ENCODE measurements around the gene C1RL.

The C1RL gene

GRCh38 chr12:7108796-7109571, at the start of gene C1RL:
TSS of gene C1RL (minus strand) at chr12:7109214. CDS start at chr12:7109180, 34 bp downstream.
- peak; percentile 81 for DNase-seq

- DNase-seq, result no peak
Observed at GRCh38 chr12:7157391-7157790, 48.4 kb upstream of the C1RL start.

GRCh38 chr12:7156259-7157197, 47.5 kb upstream of the C1RL start:
- no peak for DNase-seq

GRCh38 chr12:7155471-7156034, 46.5 kb upstream of the C1RL start:
- no peak for DNase-seq

- no peak for DNase-seq
Observed at GRCh38 chr12:7154901-7155470, 46.0 kb upstream of the C1RL start.

GRCh38 chr12:7154042-7154441, 45.0 kb upstream of the C1RL start:
- DNase-seq, result no peak

GRCh38 chr12:7152818-7153217, 43.8 kb upstream of the C1RL start:
- no peak for DNase-seq

- DNase-seq, result no peak
Observed at GRCh38 chr12:7151532-7151931, 42.5 kb upstream of the C1RL start.

- no peak for DNase-seq
Observed at GRCh38 chr12:7150841-7151240, 41.8 kb upstream of the C1RL start.

- DNase-seq, result no peak
Observed at GRCh38 chr12:7150356-7150755, 41.3 kb upstream of the C1RL start.

- DNase-seq, result no peak
Observed at GRCh38 chr12:7146906-7147305, 37.9 kb upstream of the C1RL start.

GRCh38 chr12:7146228-7146627, 37.2 kb upstream of the C1RL start:
- DNase-seq, result no peak

- no peak for DNase-seq
Observed at GRCh38 chr12:7145671-7146070, 36.7 kb upstream of the C1RL start.

- no peak for DNase-seq
Observed at GRCh38 chr12:7144414-7145120, 35.6 kb upstream of the C1RL start.

- no peak for DNase-seq
Observed at GRCh38 chr12:7143564-7143963, 34.5 kb upstream of the C1RL start.

GRCh38 chr12:7142809-7143465, 33.9 kb upstream of the C1RL start:
- DNase-seq, result no peak

GRCh38 chr12:7142056-7142644, 33.1 kb upstream of the C1RL start:
- peak; percentile 45 for DNase-seq

- no peak for DNase-seq
Observed at GRCh38 chr12:7141351-7142005, 32.5 kb upstream of the C1RL start.

- no peak for DNase-seq
Observed at GRCh38 chr12:7139200-7139599, 30.2 kb upstream of the C1RL start.

GRCh38 chr12:7137908-7138307, 28.9 kb upstream of the C1RL start:
- no peak for DNase-seq

- DNase-seq, result no peak
Observed at GRCh38 chr12:7136676-7137075, 27.7 kb upstream of the C1RL start.
